SW480 (cell line): Measurements from ENCODE around the gene MYO1D.
A peak's percentile ranks its signal among the peaks of the same experiment; 100 is the strongest.
"Not testable (repeated sequence)": the region's sequence is repeated elsewhere in the genome, so short reads cannot be mapped to it uniquely, and the experiment has no call there.

Source experiments
- DNase-seq: peaks from one replicate; pipeline ENCODE4 v3.0.0-alpha.2; 2016; ENCODE audit warnings: low spot score

MYO1D gene

GRCh38 chr17:32894245-32894644 is 17.3 kb upstream of the MYO1D start:
- DNase-seq, result no peak

DNA sequence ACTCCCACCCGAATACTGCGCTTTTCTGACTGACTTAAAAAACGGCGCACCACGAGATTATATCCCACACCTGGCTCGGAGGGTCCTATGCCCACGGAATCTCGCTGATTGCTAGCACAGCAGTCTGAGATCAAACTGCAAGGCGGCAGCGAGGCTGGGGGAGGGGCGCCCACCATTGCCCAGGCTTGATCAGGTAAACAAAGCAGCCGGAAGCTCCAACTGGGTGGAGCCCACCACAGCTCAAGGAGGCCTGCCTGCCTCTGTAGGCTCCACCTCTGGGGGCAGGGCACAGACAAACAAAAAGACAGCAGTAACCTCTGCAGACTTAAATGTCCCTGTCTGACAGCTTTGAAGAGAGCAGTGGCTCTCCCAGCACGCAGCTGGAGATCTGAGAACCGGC is 10.5 kb upstream of the MYO1D start:
- DNase-seq, result not testable (repeated sequence)

DNA sequence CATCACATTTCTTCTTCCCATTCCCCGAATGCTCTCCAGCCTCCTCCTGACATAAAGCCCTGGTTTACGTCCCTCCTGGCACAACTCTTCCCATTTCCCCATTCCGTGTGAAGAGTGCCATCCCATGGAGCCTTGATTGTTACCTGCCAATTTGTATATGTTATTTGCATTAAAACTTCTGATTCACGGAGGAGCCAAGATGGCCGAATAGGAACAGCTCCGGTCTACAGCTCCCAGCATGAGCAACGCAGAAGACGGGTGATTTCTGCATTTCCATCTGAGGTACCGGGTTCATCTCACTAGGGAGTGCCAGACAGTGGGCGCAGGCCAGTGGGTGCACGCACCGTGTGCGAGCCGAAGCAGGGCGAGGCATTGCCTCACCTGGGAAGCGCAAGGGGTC is 10.0 kb upstream of the MYO1D start:
- DNase-seq, result peak; percentile 34

DNA sequence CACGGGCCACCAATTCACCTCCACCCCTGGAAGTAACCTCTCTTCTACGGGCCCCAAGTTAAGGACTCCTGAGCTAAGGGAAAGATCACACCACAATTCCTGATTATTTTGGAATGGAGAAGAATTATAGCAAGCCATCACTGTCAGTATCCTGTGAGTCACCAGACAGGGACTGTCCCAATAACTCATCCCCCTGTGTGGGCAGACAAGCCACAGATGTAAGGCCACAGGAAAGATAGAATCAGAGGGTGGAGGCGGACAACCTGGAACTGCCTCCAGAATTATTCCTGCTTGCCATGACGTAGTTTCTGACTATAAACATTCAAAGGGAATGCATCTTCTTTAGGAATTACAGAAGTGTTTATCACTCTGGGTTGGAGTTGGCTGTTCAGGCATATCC is 5.8 kb upstream of the MYO1D start:
- peak; percentile 27 for DNase-seq

- DNase-seq, result no peak
Observed at GRCh38 chr17:32882029-32882428, 5.1 kb upstream of the MYO1D start.

DNA sequence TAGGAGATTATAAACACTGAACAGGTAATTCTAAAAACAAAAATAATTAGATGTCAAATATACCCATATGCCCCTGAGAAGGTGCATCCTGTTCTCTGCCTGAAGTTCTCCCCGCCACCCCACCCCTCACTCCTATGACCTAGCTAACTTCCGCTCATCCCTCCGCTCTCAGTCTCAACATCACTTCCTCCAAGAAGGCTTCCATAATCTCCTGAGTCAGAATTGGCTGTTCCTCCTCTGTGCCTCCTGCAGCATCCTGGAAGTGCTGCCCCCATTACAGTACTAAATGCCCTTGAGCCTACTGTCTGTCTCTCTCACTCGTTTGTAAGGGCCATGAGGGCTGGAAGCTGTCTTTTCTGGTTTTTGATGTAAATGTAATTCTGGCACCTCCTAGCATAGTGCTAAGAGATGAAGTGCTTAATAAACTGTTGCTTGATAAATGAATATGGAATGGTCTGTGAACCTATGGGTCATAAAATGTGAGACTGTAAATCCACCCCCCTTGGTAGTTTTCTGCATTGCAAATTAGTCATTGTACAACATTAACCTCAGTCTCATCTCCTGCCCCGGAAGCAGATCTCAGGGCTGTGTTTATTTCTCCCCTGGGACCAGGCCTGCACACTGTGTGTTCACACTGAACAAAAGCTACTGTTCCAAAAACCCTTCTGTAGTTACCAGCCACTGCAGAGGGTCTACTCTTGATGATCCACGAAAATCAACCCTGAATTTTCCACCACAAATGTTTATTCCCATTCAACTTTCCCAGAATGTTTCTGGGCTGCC is 3.9 kb upstream of the MYO1D start:
- DNase-seq, result no peak

GRCh38 chr17:32879134-32879533 is 2.2 kb upstream of the MYO1D start:
- DNase-seq, result no peak

DNA sequence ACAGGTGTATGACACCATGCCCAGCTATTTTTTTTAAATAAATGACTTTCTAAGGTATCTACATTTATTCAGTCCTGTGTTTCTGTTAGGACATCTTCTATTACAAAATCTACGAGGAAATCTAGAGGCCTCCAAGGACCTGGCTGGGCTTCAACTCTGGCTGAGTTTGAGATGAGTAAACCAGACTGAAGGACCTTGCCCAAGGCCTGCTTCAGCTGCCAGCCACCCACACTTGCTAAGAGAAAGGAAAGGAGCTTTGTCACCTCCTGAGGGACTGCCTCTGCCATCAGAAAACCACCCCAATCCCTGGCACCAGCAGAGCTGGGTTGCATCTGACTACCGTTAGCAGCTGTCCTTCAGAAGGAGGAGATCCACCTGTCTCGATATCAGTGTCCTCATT is 1.3 kb upstream of the MYO1D start:
- no peak for DNase-seq

DNA sequence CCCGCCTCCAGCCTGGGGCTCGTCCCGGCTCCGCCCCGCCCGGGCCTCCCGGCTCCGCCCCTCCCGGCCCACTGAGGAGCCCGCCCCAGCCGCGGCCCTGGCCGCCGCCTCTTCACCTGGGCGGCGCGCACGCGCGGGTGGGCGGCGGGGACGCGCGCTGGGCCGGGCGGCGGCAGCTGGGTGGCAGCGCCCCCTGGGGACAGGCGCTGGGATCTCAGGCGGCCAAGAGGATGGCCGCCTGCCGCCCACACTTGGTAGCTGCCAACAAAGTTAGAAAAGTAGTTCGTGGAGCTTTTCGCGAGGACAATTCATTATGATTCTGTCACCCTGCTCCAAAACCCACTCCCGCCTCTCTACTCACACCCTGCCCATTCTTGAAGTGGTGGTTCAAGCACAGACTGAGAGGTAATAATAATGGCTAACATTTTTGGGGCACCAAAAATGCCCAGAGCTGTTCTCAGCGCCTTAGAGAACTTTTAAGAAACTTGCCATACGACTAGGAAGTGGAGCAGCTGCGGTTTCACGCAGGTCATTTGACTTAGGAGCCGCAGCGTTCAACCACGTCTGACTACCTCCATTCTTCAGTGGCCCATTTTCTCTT is 340 bp upstream of the MYO1D start:
- peak; percentile 85 for DNase-seq

- no peak for DNase-seq
Observed at GRCh38 chr17:32875923-32876416, 954 bp downstream of the MYO1D start.

DNA sequence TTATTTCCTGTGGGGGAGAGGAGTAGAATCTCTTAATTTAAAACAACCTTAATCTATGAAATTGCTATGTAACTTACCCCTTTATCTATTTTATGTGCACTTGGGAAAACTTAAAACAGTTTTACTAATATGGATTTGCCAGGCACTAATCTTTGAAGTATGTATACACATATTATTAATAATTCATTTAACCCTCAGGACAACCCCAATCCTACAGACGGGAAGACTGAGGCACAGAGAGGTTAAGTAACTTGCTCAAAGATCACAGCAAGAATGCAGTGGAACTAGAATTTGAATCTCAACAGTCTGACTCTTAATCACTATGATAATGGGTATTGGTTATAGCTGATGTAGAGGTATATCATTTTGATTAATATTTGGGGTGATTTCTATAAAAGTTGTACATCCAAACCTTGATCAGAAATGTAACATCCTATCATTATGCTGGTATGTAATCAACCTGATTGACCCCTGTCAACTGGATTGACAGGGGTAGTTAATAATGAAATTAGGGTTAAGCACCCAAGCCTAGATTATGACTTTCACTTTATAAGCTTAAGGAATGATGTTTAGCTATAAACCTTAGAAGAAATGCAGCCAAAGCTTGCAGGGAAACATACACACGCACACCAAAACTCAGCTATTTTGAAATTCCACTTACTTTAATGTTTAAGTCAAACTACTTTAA is 1.6 kb downstream of the MYO1D start:
- DNase-seq, result no peak

- DNase-seq, result peak; percentile 14
Observed at GRCh38 chr17:32873114-32873513, 3.8 kb downstream of the MYO1D start.

DNA sequence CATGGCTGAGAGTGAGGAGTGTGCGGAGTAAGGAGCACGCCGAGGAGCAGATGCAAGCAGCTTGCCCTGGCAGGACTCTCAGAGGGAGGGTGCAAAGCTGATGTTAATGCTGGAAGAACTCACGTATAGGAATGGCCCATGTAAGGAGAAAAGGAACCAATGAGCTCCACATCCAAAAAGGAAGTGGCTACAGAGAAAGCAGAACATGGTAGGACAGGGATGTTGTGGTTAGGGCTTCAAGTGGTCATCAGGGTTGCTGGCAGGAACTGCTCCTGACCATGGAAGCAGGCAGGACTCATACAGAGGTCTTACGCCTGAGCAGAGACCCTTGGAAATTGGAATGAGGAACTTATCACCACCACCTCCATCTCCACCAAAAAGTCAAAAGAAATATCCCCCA is 5.2 kb downstream of the MYO1D start:
- no peak for DNase-seq

GRCh38 chr17:32870969-32871368 is 6.0 kb downstream of the MYO1D start:
- DNase-seq, result no peak

- DNase-seq, result no peak
Observed at GRCh38 chr17:32870027-32870670, 6.8 kb downstream of the MYO1D start.

- DNase-seq, result no peak
Observed at GRCh38 chr17:32869345-32870026, 7.4 kb downstream of the MYO1D start.

GRCh38 chr17:32865141-32865540 is 11.8 kb downstream of the MYO1D start:
- DNase-seq, result no peak

GRCh38 chr17:32863559-32863958 is 13.4 kb downstream of the MYO1D start:
- no peak for DNase-seq

DNA sequence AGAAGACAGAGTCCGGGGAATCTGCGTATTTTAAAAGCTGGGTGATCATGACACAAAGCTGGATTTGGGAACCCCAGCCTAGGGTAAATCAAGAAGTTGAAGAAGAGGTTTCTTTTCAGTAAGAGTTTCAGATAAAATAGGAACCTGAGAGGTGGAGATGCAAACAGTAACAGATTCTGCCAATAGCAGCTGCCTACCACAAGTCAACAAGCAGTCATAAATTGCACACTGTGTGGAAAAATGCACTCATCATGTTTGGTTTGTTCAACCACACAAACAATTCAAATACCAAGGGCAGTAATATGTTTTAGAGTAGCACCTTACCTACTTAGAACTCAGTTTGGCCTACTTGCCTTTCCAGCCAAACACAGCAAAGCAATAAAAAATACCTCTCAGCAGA is 14.0 kb downstream of the MYO1D start:
- DNase-seq, result no peak

DNA sequence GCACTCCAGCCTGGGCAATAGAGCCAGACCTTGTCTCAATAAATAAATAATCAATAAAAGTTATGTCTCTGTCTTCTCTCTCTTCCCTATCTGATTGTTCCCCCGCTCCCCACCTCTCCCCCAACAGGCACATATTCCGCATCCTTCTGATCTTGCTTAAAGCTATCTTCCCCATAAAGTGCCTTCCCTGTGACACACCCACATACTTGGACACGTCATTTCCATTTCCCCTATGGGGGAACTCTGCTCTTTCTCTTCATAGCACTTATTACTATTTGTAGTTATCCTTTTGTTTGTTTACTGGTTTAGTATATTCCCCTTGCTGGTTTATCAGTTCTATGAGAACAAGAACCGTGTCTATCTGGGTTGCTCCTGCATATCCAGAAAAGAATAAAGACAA is 14.9 kb downstream of the MYO1D start:
- no peak for DNase-seq

GRCh38 chr17:32859857-32860525 is 16.9 kb downstream of the MYO1D start:
- no peak for DNase-seq
